ENCODE measurements around the gene LAMC3.

DNA sequence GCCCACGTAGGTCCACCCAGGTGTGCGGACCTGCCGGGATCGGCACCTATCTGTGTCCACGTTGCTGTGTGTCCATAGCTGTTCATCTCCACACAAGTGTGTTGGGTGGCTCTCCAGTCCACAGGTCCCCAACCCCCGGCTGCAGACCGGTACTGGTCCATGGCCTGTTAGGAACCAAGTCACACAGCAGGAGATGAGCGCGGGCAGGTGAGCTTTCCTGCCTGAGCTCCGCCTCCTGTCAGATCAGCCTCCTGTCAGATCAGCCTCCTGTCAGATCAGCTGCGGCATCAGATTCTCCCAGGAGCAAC is 18.9 kb downstream of the LAMC3 start:
- TF ChIP-seq, protein P1, sequence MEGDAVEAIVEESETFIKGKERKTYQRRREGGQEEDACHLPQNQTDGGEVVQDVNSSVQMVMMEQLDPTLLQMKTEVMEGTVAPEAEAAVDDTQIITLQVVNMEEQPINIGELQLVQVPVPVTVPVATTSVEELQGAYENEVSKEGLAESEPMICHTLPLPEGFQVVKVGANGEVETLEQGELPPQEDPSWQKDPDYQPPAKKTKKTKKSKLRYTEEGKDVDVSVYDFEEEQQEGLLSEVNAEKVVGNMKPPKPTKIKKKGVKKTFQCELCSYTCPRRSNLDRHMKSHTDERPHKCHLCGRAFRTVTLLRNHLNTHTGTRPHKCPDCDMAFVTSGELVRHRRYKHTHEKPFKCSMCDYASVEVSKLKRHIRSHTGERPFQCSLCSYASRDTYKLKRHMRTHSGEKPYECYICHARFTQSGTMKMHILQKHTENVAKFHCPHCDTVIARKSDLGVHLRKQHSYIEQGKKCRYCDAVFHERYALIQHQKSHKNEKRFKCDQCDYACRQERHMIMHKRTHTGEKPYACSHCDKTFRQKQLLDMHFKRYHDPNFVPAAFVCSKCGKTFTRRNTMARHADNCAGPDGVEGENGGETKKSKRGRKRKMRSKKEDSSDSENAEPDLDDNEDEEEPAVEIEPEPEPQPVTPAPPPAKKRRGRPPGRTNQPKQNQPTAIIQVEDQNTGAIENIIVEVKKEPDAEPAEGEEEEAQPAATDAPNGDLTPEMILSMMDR (conservative IDR thresholded peaks at IDR 0.05; ENCODE audit: low read depth, low read length), result no peak
- no peak for TF ChIP-seq EZH2 (IDR thresholded peaks at IDR 0.05; ENCODE audit: low read length, unreplicated experiment)
